ENCODE data around the gene C8A. TPM values are rescaled to one million over a fixed set of nuclear protein-coding genes. Genes with fewer than 3 reads are reported as not detected.

C8A gene
- total and polyA plus RNA-seq, 2 of the 8 experiments (the other 6 are each of a cell fraction or from before 2014, with no cell fraction given) = not detected

- no peak for TF ChIP-seq GTF2F1 (IDR thresholded peaks at IDR 0.05; ENCODE audit: borderline replicate concordance, low read depth, low read length)
- no peak for TF ChIP-seq MAFK (IDR thresholded peaks at IDR 0.05; ENCODE audit: low read depth, low read length)
- TF ChIP-seq CBX5 (IDR thresholded peaks at IDR 0.05; ENCODE audit: low read depth, low read length) = no peak
- no peak for TF ChIP-seq MAX (IDR thresholded peaks at IDR 0.05)
- TF ChIP-seq SUZ12 (IDR thresholded peaks at IDR 0.05; ENCODE audit: low read length) = no peak
- TF ChIP-seq CHD7 (IDR thresholded peaks at IDR 0.05; ENCODE audit: insufficient replicate concordance, low read length) = no peak
- no peak for TF ChIP-seq YY1 (IDR thresholded peaks at IDR 0.05; ENCODE audit: low read depth, low read length)
These were observed 62.0 kb downstream of the C8A start (continued) for GRCh38 chr1:56916630-56917029.

Data from H1 (cell line).